T-helper 22 cell (primary cell): ENCODE data around the gene TEX14.
"Not testable (repeated sequence)": the region's sequence is repeated elsewhere in the genome, so short reads cannot be mapped to it uniquely, and the experiment has no call there.

Experiments
- DNase-seq: peaks from one replicate; pipeline ENCODE4 v3.0.0-alpha.2; 2020; ENCODE audit warnings: low read depth

The TEX14 gene

GRCh38 chr17:58606934-58607333 lies 84.9 kb downstream of the TEX14 start:
- no peak for DNase-seq

- no peak for DNase-seq
Observed at GRCh38 chr17:58605986-58606385, 85.9 kb downstream of the TEX14 start.

- no peak for DNase-seq
Observed at GRCh38 chr17:58605470-58605869, 86.4 kb downstream of the TEX14 start.

GRCh38 chr17:58601976-58602375 lies 89.9 kb downstream of the TEX14 start:
- no peak for DNase-seq

GRCh38 chr17:58597371-58597770 lies 94.5 kb downstream of the TEX14 start:
- DNase-seq: no peak

DNA sequence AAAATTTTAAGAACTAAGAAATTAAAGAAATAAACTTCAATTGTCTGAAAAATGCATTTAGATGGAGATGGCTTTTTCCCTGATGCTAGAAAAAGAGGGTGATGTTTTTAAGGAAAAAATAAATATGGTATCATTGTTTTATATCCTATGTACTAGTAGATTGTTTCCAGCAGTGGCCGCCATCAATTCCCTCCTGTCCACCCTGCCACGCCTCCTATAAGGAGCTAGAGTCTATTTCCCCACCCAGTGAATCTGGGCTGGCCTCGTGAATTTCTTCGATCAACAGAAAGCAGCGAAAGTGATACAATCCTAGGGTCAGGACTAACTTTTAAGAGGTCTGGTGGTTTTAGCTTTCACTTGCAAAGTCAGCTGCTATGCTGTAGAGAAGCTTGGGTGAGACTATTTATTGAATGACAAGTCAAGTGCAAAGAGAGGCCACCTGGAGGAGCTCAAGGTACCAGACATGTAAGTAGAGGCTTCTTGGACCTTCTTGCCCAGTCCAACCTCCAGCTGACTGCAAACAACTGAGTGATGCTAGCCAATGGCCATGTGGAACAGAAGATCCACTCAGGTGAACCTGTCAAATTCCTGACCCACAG lies 96.6 kb downstream of the TEX14 start:
- DNase-seq: no peak

- DNase-seq: no peak
Observed at GRCh38 chr17:58593123-58593522, 98.7 kb downstream of the TEX14 start.

GRCh38 chr17:58591455-58591854 lies 100.4 kb downstream of the TEX14 start:
- no peak for DNase-seq

DNA sequence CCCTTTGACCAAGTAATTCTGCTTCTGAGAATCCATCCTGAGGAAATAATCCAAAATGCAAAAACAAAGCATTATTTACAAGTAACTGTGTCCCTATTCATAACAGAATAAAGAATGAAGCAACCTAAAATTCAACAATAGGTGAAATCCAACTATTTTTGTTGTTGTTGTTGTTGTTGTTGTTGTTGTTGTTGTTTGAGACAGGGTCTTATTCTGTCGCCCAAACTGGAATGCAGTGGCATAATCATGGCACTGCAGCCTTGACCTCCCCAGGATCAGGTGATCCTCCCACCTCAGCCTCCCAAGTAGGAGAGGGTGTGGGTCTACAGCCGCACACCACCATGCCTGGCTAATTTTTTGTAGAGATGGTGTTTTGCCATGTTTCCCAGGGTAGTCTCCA lies 101.5 kb downstream of the TEX14 start:
- DNase-seq: no peak

- peak; percentile 4 for DNase-seq
Observed at GRCh38 chr17:58587713-58588117, 104.1 kb downstream of the TEX14 start.

- DNase-seq: no peak
Observed at GRCh38 chr17:58586009-58586644, 105.7 kb downstream of the TEX14 start.

- DNase-seq: no peak
Observed at GRCh38 chr17:58585554-58585953, 106.3 kb downstream of the TEX14 start.

DNA sequence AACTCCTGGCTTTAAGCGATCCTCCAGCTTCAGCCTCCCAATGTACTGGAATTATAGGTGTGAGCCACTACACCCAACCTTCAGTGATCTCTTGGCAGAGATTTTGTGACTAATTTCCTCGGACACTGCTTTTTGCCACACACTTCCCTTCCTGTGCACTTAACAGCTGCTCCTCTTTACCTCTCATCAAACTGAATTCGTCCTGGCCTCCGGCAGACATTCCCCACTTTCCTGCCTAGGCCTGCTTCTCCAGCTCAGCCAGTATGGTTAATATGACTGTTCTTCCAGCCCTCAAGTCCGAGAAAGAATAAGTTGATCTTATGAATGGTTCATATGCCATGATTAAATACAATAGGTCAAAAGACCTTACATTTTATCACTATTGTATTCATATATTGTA lies 108.4 kb downstream of the TEX14 start:
- no peak for DNase-seq

GRCh38 chr17:58582718-58583117 lies 109.1 kb downstream of the TEX14 start:
- not testable (repeated sequence) for DNase-seq

DNA sequence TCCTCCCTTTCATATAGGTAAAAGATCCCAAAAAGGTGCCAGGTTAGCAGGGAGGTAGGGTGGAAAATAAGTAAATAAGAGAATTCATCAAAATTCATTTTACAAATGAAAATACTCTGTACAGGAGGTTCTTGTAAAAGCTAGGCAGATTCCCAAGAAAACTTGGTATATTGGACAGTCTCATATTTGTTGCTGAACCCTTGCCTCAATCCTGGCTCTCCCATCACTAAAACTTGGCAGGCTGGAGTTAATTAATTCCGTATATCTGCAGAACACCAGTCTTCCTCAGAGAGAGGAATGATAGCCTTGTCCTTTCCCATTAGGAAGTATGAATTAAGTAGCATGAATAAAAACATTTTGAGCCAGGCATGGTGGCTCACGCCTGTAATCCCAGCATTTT lies 111.2 kb downstream of the TEX14 start:
- no peak for DNase-seq

- DNase-seq: peak; percentile 1
Observed at GRCh38 chr17:58577696-58578095, 114.1 kb downstream of the TEX14 start.

DNA sequence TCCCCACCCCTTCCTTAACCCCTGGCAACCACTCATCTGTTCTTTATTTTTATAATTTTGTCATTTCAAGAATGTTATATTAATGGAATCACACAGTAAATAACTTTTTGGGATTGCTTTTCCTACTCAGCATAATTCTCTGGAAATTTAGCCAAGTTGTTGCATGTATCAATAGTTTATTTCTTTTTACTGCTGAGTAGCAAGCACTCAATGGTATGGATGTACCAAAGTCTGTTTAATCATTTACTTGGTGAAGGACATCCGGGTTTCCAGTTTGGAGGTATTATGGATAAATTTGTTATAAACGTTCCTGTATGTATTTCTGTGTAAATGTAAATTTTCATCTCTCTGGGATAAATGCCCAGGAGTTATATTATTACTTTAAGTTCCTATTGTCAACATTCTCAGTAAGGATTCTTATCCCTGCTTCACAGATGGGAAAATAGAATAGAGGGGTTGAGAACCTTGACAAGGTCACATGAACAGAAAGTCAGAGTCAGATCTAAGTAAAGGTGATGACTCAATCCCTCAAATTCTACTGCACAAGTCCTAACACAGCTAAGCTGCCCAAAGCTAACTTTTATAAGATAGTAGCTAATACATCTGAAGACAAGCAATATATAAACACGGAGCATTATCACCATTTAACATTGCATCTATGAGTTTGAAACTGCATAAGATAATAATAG lies 115.0 kb downstream of the TEX14 start:
- no peak for DNase-seq

DNA sequence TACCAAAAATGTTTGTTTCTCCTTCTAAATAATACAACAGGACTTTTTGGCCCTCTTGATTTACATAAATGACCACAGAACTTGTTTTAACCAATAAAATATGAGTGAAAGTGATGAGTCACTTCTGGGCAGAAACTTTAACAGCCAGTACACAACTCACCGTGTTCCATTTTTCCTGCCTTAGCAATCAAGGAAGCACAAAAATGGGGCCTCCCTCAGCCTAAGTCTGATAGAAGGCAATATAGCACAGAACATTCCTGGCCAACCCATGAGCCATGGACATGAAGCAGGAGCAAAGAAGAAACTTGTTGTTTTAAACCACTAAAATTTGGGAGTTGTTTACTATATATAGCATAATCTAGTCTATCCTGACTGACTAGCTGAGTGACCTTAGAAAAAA lies 116.3 kb downstream of the TEX14 start:
- DNase-seq: no peak

DNA sequence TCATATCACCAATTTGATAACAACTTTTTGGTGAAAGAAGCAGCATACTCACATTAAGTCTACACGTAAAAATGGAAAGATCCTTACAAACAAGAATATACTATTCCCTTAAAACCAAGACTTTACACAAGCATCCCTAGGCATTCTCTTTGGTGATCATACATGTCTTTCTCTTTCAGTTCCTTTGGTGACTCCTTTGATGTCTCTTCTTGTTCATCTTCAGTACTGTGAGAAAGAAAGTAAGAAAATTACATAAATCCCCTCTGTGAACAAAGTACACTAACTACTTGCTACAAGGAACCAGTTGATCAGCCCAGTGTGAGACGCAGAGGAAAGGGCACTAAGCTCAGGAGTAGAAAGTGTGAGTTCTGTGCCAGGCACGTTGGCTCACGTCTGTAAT lies 117.8 kb downstream of the TEX14 start:
- no peak for DNase-seq

- no peak for DNase-seq
Observed at GRCh38 chr17:58572846-58573245, 119.0 kb downstream of the TEX14 start.

DNA sequence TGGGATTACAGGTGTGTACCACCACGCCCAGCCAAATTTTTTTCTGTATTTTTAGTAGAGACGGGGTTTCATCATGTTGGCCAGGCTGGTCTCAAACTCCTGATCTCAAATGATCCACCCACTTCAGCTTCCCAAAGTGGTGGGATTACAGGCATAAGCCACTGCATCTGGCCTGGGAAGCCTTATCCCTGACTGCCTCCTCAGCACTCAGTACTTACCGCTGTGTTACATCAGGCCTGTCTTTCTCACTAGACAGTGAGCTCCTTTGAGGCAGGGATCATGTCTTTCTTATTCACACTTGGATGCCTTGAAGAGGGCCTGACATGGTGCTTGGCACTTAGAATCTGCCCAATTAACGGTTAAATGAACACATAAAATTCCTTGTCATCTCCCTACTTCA lies 121.1 kb downstream of the TEX14 start:
- no peak for DNase-seq

- no peak for DNase-seq
Observed at GRCh38 chr17:58569196-58569595, 122.6 kb downstream of the TEX14 start.

- DNase-seq: no peak
Observed at GRCh38 chr17:58568044-58568799, 123.6 kb downstream of the TEX14 start.
